ENCODE results near the gene TMED10. TPM values are rescaled to one million over a fixed set of nuclear protein-coding genes. Genes with fewer than 3 reads are reported as not detected.

Gene TMED10
- total RNA-seq, 2 donors from 2014 or later: 264 to 267 TPM

- Histone ChIP-seq H3K4me1 (ENCODE audit: control insufficient read depth, insufficient read depth, low read length) (no peaks in the 10 kb centered on the region), H3K36me3 (ENCODE audit: control insufficient read depth, insufficient read depth, low read length) (no peaks in the 10 kb centered on the region), H3K27me3 (ENCODE audit: control insufficient read depth, insufficient read depth, low read length, poor library complexity, severe bottlenecking) (no peaks in the 10 kb centered on the region), H3K27ac (ENCODE audit: low read depth, low read length) (no peak overlapping the region), H3K9me3 (ENCODE audit: control insufficient read depth, low read length) (no peaks in the 10 kb centered on the region), H3K9ac (ENCODE audit: extremely low read depth, low read length, poor library complexity, severe bottlenecking) (no peak overlapping the region), H3K4me3 (ENCODE audit: low read length) (no peak overlapping the region)
- H3K27ac Mint-ChIP-seq: no peak overlapping the region
- no peaks in the 10 kb centered on the region for H3K36me3 Mint-ChIP-seq (ENCODE audit: low read depth)
- H3K9me3 Mint-ChIP-seq: no peaks in the 10 kb centered on the region
- DNase-seq: no peak
- H3K4me3 Mint-ChIP-seq: no peak overlapping the region
- TF ChIP-seq CTCF (conservative IDR thresholded peaks at IDR 0.05): no peak
- H3K4me1 Mint-ChIP-seq: no peaks in the 10 kb centered on the region
- H3K27me3 Mint-ChIP-seq (ENCODE audit: insufficient read depth): no peaks in the 10 kb centered on the region
- 94 to 95% methylated on average over 4 to 5 of the region's 5 CpGs for WGBS, 2 experiments (ENCODE audit: insufficient coverage in 1 of 2, insufficient read length in 1 of 2)
These were observed 38.1 kb upstream of the TMED10 start for GRCh38 chr14:75214558-75214957.

GRCh38 chr14:75213172-75213571 is 36.8 kb upstream of the TMED10 start:
- Mint-ChIP-seq H3K4me3 (no peak overlapping the region), H3K27ac (no peak overlapping the region), H3K36me3 (ENCODE audit: low read depth) (no peaks in the 10 kb centered on the region), H3K9me3 (no peaks in the 10 kb centered on the region), H3K27me3 (ENCODE audit: insufficient read depth) (no peaks in the 10 kb centered on the region), H3K4me1 (no peaks in the 10 kb centered on the region)
- Histone ChIP-seq H3K36me3 (ENCODE audit: control insufficient read depth, insufficient read depth, low read length) (no peaks in the 10 kb centered on the region), H3K4me3 (ENCODE audit: low read length) (no peak overlapping the region), H3K4me1 (ENCODE audit: control insufficient read depth, insufficient read depth, low read length) (no peaks in the 10 kb centered on the region), H3K27me3 (ENCODE audit: control insufficient read depth, insufficient read depth, low read length, poor library complexity, severe bottlenecking) (no peaks in the 10 kb centered on the region), H3K9ac (ENCODE audit: extremely low read depth, low read length, poor library complexity, severe bottlenecking) (no peak overlapping the region), H3K27ac (ENCODE audit: low read depth, low read length) (no peak overlapping the region), H3K9me3 (ENCODE audit: control insufficient read depth, low read length) (no peaks in the 10 kb centered on the region)
- 79 to 88% methylated on average over 3 to 4 of the region's 4 CpGs for WGBS, 2 experiments (ENCODE audit: insufficient coverage in 1 of 2, insufficient read length in 1 of 2)
- TF ChIP-seq CTCF (conservative IDR thresholded peaks at IDR 0.05): no peak
- DNase-seq: no peak

GRCh38 chr14:75208843-75209242 is 32.4 kb upstream of the TMED10 start:
- DNase-seq: no peak
- Mint-ChIP-seq H3K36me3 (ENCODE audit: low read depth) (no peaks in the 10 kb centered on the region), H3K9me3 (no peaks in the 10 kb centered on the region), H3K27me3 (ENCODE audit: insufficient read depth) (peaks cover 5% of the 10 kb centered on the region), H3K27ac (no peak overlapping the region), H3K4me3 (no peak overlapping the region), H3K4me1 (no peaks in the 10 kb centered on the region)
- no peak for TF ChIP-seq CTCF (conservative IDR thresholded peaks at IDR 0.05)
- H3K4me3 ChIP-seq (ENCODE audit: low read length): no peak overlapping the region
- no peaks in the 10 kb centered on the region for H3K27me3 ChIP-seq (ENCODE audit: control insufficient read depth, insufficient read depth, low read length, poor library complexity, severe bottlenecking)
- H3K9ac ChIP-seq (ENCODE audit: extremely low read depth, low read length, poor library complexity, severe bottlenecking): no peak overlapping the region
- no peaks in the 10 kb centered on the region for H3K9me3 ChIP-seq (ENCODE audit: control insufficient read depth, low read length)
- H3K36me3 ChIP-seq (ENCODE audit: control insufficient read depth, insufficient read depth, low read length): no peaks in the 10 kb centered on the region
- WGBS, 2 experiments (ENCODE audit: insufficient coverage in 1 of 2, insufficient read length in 1 of 2): 93 to 97% methylated on average over 5 to 6 of the region's 6 CpGs
- no peak overlapping the region for H3K27ac ChIP-seq (ENCODE audit: low read depth, low read length)
- no peaks in the 10 kb centered on the region for H3K4me1 ChIP-seq (ENCODE audit: control insufficient read depth, insufficient read depth, low read length)
